HCT116 (cell line): ENCODE measurements around the gene PIEZO2. TPM values are rescaled to one million over a fixed set of nuclear protein-coding genes. Genes with fewer than 3 reads are reported as not detected.

Source experiments
- ATAC-seq: fragments of 200-7000 bp; cut with Tn5 transposase; 2 replicates; pipeline ENCODE4 v1.9.1; 2020; ENCODE audit warnings: mild to moderate bottlenecking, moderate library complexity
- BruUV-seq: library from RNA; stranded (reverse); fragments of 400-500 nt; replicated peaks from 2 replicates; lab custom pipeline; 2021; lab: Mats Ljungman, UMichigan
- CTCF ChIA-PET: fragments of 300-600 bp; sonication (Branson Sonifier 250); formaldehyde crosslinking; loops from one replicate; lab custom pipeline; 2021; ENCODE audit warnings: antibody characterized with exemption; lab: Charles Lee
- POLR2A ChIA-PET: fragments of 300-600, 350-600 bp; sonication (Branson Sonifier 250); formaldehyde crosslinking; loops from one replicate; lab custom pipeline; 2021; ENCODE audit warnings: antibody characterized with exemption; lab: Charles Lee
- RAD21 ChIA-PET, 2 experiments: fragments of 300-600 bp; sonication (Branson Sonifier 250); formaldehyde crosslinking; loops; one replicate each; lab custom pipeline; 2023; ENCODE audit warnings: low total read pairs in 2 of 2; ENCODE audit not compliant: uncharacterized antibody in 2 of 2, unreplicated experiment in 2 of 2, low non-redundant PET in 1 of 2; lab: Charles Lee
- DNase-seq: peaks from one replicate; pipeline ENCODE4 v3.0.0-alpha.2; 2010; ENCODE audit warnings: low read depth, low spot score
- H2AFZ ChIP-seq: fragments of 200-600 bp; shearing (Covaris generic), sonication (generic); 2 replicates; pipeline ENCODE4 v1.6.1; 2017; ENCODE audit warnings: low read depth, mixed run types, mixed read lengths, antibody characterized with exemption, low read length; ENCODE audit not compliant: poor library complexity, severe bottlenecking
- H3K27ac ChIP-seq: 2 replicates; pipeline ENCODE4 v1.5.1; 2012; ENCODE audit warnings: low read depth, low read length
- H3K27me3 ChIP-seq: fragments of 200-600 bp; sonication (generic); 2 replicates; pipeline ENCODE4 v1.6.1; 2016; ENCODE audit warnings: mixed run types, low read length, mixed read lengths; ENCODE audit not compliant: insufficient read depth
- H3K36me3 ChIP-seq, 2 experiments: fragments of 200-500 bp in 1 of 2; fragments of 200-600 bp in 1 of 2; sonication (Bioruptor generic) in 1 of 2; sonication (generic) in 1 of 2; 2 replicates each; pipeline versions ENCODE4 v1.5.1 to v1.6.1; 2014 to 2016; ENCODE audit warnings: low read length in 2 of 2, inconsistent platforms in 1 of 2, mixed read lengths in 1 of 2, mixed run types in 1 of 2; ENCODE audit not compliant: insufficient read depth in 2 of 2, control insufficient read depth in 1 of 2
- H3K4me1 ChIP-seq, 2 experiments: fragments of 200-600 bp in 1 of 2; sonication (generic) in 1 of 2; 2 replicates each; pipeline versions ENCODE4 v1.5.1 to v1.6.1; 2012 to 2017; ENCODE audit warnings: low read length in 2 of 2, inconsistent platforms in 1 of 2, mild to moderate bottlenecking in 1 of 2, mixed read lengths in 1 of 2, mixed run types in 1 of 2, moderate library complexity in 1 of 2; ENCODE audit not compliant: insufficient read depth in 2 of 2, control insufficient read depth in 1 of 2
- H3K4me2 ChIP-seq: fragments of 200-600 bp; sonication (generic); 2 replicates; pipeline ENCODE4 v1.6.1; 2017; ENCODE audit warnings: mixed run types, low read length, mixed read lengths
- H3K4me3 ChIP-seq, 2 experiments: fragments of 200-600 bp in 1 of 2; sonication (generic) in 1 of 2; replicated peaks in 1 of 2; 2 replicates each; pipeline ENCODE4 v1.5.1; 2011 to 2016; ENCODE audit warnings: low read length in 2 of 2, control low read depth in 1 of 2, low read depth in 1 of 2, mild to moderate bottlenecking in 1 of 2, mixed read lengths in 1 of 2, mixed run types in 1 of 2
- H3K79me2 ChIP-seq: fragments of 200-600 bp; sonication (generic); 2 replicates; pipeline ENCODE4 v1.6.1; 2017; ENCODE audit warnings: mild to moderate bottlenecking, mixed run types, low read length, moderate library complexity, mixed read lengths; ENCODE audit not compliant: insufficient read depth
- H3K9ac ChIP-seq: fragments of 200-600 bp; sonication (generic); 2 replicates; pipeline ENCODE4 v1.6.1; 2016; ENCODE audit warnings: low read length, mixed read lengths
- H3K9me2 ChIP-seq: fragments of 200-600 bp; sonication (generic), shearing (Covaris generic); 2 replicates; pipeline ENCODE4 v1.6.1; 2017; ENCODE audit warnings: mixed run types, mild to moderate bottlenecking, moderate library complexity; ENCODE audit not compliant: insufficient read depth
- H3K9me3 ChIP-seq, 2 experiments: fragments of 200-500 bp in 1 of 2; fragments of 200-600 bp in 1 of 2; sonication (Bioruptor generic) in 1 of 2; sonication (generic) in 1 of 2; 2 replicates each; pipeline ENCODE4 v1.6.1; 2014 to 2017; ENCODE audit warnings: low read length in 2 of 2, mixed read lengths in 2 of 2, inconsistent platforms in 1 of 2, low read depth in 1 of 2, mild to moderate bottlenecking in 1 of 2, mixed run types in 1 of 2, moderate library complexity in 1 of 2; ENCODE audit not compliant: control insufficient read depth in 1 of 2, insufficient read depth in 1 of 2
- H4K20me1 ChIP-seq: fragments of 200-600 bp; sonication (generic), shearing (Covaris generic); 2 replicates; pipeline ENCODE4 v1.6.1; 2017; ENCODE audit warnings: mixed run types, mild to moderate bottlenecking, moderate library complexity; ENCODE audit not compliant: insufficient read depth
- CEBPB ChIP-seq: IDR thresholded peaks from 2 replicates; pipeline ENCODE4 v1.6.1; 2012; ENCODE audit warnings: low read depth
- EGR1 ChIP-seq: IDR thresholded peaks from 2 replicates; pipeline ENCODE4 v1.6.1; 2012; ENCODE audit warnings: low read depth
- ELF1 ChIP-seq: IDR thresholded peaks from 2 replicates; pipeline ENCODE4 v1.6.1; 2012; ENCODE audit warnings: low read depth, borderline replicate concordance
- EZH2 ChIP-seq: fragments of 200-600 bp; sonication (generic); IDR thresholded peaks from 2 replicates; pipeline ENCODE4 v1.6.1; 2017; ENCODE audit warnings: antibody characterized with exemption, mixed run types
- EZH2phosphoT487 ChIP-seq: fragments of 200-600 bp; IDR thresholded peaks from 2 replicates; pipeline ENCODE4 v1.6.1; 2018; ENCODE audit warnings: antibody characterized with exemption, borderline replicate concordance
- FOSL1 ChIP-seq: IDR thresholded peaks from 2 replicates; pipeline ENCODE4 v1.6.1; 2012; ENCODE audit warnings: low read depth
- POLR2A ChIP-seq: IDR thresholded peaks from 2 replicates; pipeline ENCODE4 v1.7.0; 2011; ENCODE audit warnings: borderline replicate concordance; ENCODE audit not compliant: insufficient read depth, insufficient read length; ENCODE audit errors: extremely low read depth
- RAD21 ChIP-seq: IDR thresholded peaks from 2 replicates; pipeline ENCODE4 v1.6.1; 2012; ENCODE audit warnings: low read depth, mild to moderate bottlenecking
- SIN3A ChIP-seq: IDR thresholded peaks from 2 replicates; pipeline ENCODE4 v1.6.1; 2012; ENCODE audit warnings: low read depth
- SP1 ChIP-seq: IDR thresholded peaks from 2 replicates; pipeline ENCODE4 v1.6.1; 2012; ENCODE audit warnings: low read depth
- SRF ChIP-seq: IDR thresholded peaks from 2 replicates; pipeline ENCODE4 v1.6.1; 2012; ENCODE audit warnings: low read depth
- TCF7L2 ChIP-seq: IDR thresholded peaks from 2 replicates; pipeline ENCODE4 v1.7.0; 2011; ENCODE audit warnings: borderline replicate concordance, inconsistent platforms; ENCODE audit not compliant: insufficient read depth, insufficient read length; ENCODE audit errors: extremely low read depth
- ZNF274 ChIP-seq: fragments of 200-500 bp; sonication (Bioruptor generic); IDR thresholded peaks from 2 replicates; pipeline ENCODE4 v1.6.1; 2014; ENCODE audit warnings: mild to moderate bottlenecking, low read depth, low read length, inconsistent platforms
- intact Hi-C: fragments of 100-400 bp; cut with micrococcal nuclease; formaldehyde crosslinking; loops from 2 replicates; pipeline ENCODE4 v1.10.0; 2022
- total RNA-seq: library from RNA; stranded (reverse); gene quantifications from one replicate; pipeline ENCODE4 v1.2.1, GENCODE V29; 2021; ENCODE audit not compliant: unreplicated experiment
- TF ChIP-seq, protein P1 (sequence below): IDR thresholded peaks from 2 replicates; pipeline ENCODE4 v1.6.1; 2011; ENCODE audit warnings: mild to moderate bottlenecking, low read length, moderate library complexity; ENCODE audit not compliant: insufficient replicate concordance; ENCODE audit errors: extremely low read depth
- TF ChIP-seq, protein P2 (sequence below): IDR thresholded peaks from 2 replicates; pipeline ENCODE4 v1.6.1; 2012

Gene PIEZO2
- total RNA-seq, 1 experiment from 2014 or later, result 0.34 TPM

DNA sequence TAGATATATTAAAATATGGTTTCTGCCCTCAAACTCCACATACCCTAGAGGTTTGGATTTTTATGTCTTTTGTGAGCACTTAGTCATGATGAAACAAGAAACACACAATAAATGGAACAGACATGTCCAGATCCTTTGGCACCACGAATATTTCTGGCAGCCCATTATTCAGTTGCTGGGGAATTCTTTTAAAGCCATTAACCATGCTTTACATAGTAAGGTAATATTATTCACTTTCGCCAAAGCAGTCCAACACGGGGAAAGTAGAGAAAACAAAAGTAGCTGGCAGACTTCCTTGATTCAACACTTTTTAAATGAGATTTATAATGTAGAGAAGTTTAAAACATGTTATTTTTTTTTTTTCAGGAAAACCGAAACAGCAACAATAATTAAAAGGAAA lies 235.4 kb downstream of the PIEZO2 start (continued):
- TF ChIP-seq ZNF274 (no peak), EZH2phosphoT487 (no peak), POLR2A (no peak), FOSL1 (no peak)

DNA sequence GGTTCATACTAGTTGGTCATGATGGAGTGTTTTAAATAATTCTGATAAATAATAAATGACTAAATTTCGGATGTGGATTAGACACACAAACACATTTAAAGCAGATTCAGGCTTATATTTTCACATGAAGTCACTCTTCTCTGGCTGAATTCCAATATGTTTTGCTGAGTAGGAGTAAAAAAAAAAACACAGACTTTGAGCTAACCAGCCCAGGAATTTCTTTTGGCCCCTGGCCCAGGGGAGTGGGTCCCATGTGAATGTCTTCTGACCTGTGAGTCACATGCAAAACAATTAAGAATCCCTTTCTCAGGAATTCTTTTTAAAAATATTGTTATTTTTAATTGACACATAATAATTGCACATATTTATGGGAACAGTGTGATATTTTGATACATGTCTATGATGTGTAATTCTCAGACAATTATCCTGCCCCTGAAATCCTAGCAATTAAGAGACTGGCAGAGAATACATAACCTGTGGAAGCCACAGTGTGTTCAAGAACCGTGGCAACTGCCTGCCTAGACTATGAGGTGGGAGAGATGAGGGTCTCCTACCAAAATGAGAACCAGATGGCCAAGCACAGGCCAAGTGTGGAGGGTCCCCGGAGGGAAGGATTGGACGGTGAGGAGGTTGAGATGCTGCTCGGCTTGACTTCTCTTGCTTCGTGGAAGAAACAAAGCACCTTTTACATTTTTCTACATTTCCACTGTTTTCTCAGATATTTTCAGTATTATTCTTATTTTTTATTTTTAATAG lies 236.4 kb downstream of the PIEZO2 start:
- CTCF ChIA-PET, result no interaction called here
- ATAC-seq, result no peak

More for the DNA sequence above, 236.4 kb downstream of the PIEZO2 start:
- no peaks in the 10 kb centered on the region for H3K9me2 ChIP-seq
- no peak overlapping the region for H3K4me3 ChIP-seq
- no peak overlapping the region for H3K27ac ChIP-seq
- H3K9me3 ChIP-seq, result no peaks in the 10 kb centered on the region
- intact Hi-C loops, result no loop called here
- H4K20me1 ChIP-seq, result no peaks in the 10 kb centered on the region
- ChIA-PET RAD21 (no interaction called here), POLR2A (no interaction called here)
- TF ChIP-seq EZH2, result no peak
- TF ChIP-seq, protein P1, sequence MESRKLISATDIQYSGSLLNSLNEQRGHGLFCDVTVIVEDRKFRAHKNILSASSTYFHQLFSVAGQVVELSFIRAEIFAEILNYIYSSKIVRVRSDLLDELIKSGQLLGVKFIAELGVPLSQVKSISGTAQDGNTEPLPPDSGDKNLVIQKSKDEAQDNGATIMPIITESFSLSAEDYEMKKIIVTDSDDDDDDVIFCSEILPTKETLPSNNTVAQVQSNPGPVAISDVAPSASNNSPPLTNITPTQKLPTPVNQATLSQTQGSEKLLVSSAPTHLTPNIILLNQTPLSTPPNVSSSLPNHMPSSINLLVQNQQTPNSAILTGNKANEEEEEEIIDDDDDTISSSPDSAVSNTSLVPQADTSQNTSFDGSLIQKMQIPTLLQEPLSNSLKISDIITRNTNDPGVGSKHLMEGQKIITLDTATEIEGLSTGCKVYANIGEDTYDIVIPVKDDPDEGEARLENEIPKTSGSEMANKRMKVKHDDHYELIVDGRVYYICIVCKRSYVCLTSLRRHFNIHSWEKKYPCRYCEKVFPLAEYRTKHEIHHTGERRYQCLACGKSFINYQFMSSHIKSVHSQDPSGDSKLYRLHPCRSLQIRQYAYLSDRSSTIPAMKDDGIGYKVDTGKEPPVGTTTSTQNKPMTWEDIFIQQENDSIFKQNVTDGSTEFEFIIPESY, result no peak
- TF ChIP-seq EGR1, result no peak
- TF ChIP-seq ZNF274, result no peak
- TF ChIP-seq ELF1, result no peak
- TF ChIP-seq, protein P2, sequence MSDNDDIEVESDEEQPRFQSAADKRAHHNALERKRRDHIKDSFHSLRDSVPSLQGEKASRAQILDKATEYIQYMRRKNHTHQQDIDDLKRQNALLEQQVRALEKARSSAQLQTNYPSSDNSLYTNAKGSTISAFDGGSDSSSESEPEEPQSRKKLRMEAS, result no peak
- TF ChIP-seq SP1, result no peak
- no peak for TF ChIP-seq FOSL1
- no peak for TF ChIP-seq SIN3A
- no peak for TF ChIP-seq CEBPB
- TF ChIP-seq SRF, result no peak
- no peak for TF ChIP-seq TCF7L2
- TF ChIP-seq RAD21, result no peak
- no peaks in the 10 kb centered on the region for H3K27me3 ChIP-seq
- no peaks in the 10 kb centered on the region for H3K79me2 ChIP-seq
- no peaks in the 10 kb centered on the region for H3K4me1 ChIP-seq
- no peak for DNase-seq
- H3K36me3 ChIP-seq, result no peaks in the 10 kb centered on the region
- H3K9ac ChIP-seq, result no peak overlapping the region
- H2AFZ ChIP-seq, result no peak overlapping the region
- no peak overlapping the region for H3K4me2 ChIP-seq
- no TSS peak for BruUV-seq
